ENCODE results near the gene MGMT. TPM values are rescaled to one million over a fixed set of nuclear protein-coding genes. Genes with fewer than 3 reads are reported as not detected.

MGMT gene
- total and polyA plus RNA-seq, 9 donors = 4.5 to 53.3 (median 25.4) TPM

DNA sequence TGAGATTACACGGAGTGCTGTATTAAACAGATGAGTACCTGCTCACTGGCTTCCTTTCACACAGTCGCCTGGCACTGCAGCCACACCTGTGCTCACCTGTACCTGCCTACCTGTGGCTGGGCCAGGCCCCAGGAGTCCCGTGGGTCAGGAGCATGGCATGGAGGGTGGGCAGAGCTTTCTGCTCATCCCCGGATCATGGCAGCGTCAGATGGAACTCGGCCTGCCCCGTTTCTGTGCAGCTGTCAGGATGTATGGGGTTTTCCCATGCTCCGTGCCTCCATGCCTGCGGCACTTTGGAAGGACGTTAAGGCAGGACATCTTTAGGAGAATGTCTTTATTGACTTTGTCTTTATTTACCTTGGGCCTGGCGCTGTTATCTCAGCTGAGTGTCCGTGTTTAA lies 112.2 kb downstream of the MGMT start:
- Histone ChIP-seq H3K27ac (no peak overlapping the region), H3K4me1 (ENCODE audit: insufficient read depth) (no peaks in the 10 kb centered on the region), H3K36me3 (no peaks in the 10 kb centered on the region), H3K4me3 (no peak overlapping the region), H3K27me3 (no peaks in the 10 kb centered on the region), H3K9me3 (no peaks in the 10 kb centered on the region)
- DNase-seq = no peak
- WGBS, 3 donors = 77 to 90% (median 80%) methylated on average over 12 of the region's 12 CpGs
- intact Hi-C loops (cut with DNase I) = no loop called here
- TF ChIP-seq POLR2A (IDR thresholded peaks at IDR 0.05) (no peak), EP300 (IDR thresholded peaks at IDR 0.05) (no peak)
- TF ChIP-seq, protein P1, sequence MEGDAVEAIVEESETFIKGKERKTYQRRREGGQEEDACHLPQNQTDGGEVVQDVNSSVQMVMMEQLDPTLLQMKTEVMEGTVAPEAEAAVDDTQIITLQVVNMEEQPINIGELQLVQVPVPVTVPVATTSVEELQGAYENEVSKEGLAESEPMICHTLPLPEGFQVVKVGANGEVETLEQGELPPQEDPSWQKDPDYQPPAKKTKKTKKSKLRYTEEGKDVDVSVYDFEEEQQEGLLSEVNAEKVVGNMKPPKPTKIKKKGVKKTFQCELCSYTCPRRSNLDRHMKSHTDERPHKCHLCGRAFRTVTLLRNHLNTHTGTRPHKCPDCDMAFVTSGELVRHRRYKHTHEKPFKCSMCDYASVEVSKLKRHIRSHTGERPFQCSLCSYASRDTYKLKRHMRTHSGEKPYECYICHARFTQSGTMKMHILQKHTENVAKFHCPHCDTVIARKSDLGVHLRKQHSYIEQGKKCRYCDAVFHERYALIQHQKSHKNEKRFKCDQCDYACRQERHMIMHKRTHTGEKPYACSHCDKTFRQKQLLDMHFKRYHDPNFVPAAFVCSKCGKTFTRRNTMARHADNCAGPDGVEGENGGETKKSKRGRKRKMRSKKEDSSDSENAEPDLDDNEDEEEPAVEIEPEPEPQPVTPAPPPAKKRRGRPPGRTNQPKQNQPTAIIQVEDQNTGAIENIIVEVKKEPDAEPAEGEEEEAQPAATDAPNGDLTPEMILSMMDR (IDR thresholded peaks at IDR 0.05) = no peak

DNA sequence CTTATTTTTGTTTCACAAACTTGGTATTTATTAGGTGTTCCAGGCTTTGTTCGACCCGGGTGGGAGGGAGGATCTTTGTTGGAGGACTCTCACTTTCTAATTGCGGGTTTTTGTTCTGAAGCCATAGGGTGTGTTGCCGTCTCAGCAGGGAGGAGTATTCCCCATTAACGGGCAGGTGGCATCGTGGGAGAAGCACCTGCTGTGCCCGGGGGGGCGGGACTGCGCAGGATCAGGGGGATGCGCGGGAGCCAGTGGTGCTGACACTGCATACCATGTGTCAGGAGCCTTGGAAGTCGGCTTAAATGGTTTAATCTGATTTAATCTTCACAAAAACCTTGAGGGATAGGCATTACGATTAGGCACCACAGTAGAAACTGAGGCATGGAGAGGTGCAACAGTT lies 113.0 kb downstream of the MGMT start:
- no peaks in the 10 kb centered on the region for H3K36me3 ChIP-seq
- WGBS, 3 donors = 87 to 93% (median 90%) methylated on average over 13 of the region's 13 CpGs

DNA sequence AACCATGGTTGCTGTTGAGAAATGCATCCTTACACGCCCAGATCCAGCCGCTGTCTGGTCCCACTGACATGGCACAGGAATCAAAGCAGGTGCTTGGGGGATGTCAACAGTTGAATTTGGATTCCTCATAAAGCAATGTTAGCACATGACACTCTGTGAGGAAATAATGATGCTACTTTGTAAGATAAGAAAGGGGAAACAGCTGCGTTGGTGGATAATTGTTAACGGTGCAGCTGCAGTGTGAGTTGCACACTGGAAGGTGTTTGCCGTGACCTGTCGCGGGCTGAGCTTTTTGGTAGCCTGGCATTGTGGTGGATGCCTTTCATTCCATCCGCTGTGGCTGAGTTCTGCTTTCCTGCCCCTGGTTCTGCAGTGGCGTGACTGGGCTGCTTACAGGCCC lies 113.9 kb downstream of the MGMT start:
- intact Hi-C loops (cut with DNase I) = loop anchor here in 1 of 4 donors (2.0 kb wide), 1 partner anchor 54 kb away; no protein-coding TSS in a partner anchor
- Histone ChIP-seq H3K4me3 (no peak overlapping the region), H3K9me3 (no peaks in the 10 kb centered on the region), H3K4me1 (ENCODE audit: insufficient read depth) (no peaks in the 10 kb centered on the region), H3K27ac (no peak overlapping the region), H3K27me3 (no peaks in the 10 kb centered on the region), H3K36me3 (no peaks in the 10 kb centered on the region)
- DNase-seq = no peak
- WGBS, 3 donors = 82 to 90% (median 90%) methylated on average over 9 of the region's 9 CpGs
- TF ChIP-seq, protein P1 (IDR thresholded peaks at IDR 0.05) = no peak
- TF ChIP-seq POLR2A (IDR thresholded peaks at IDR 0.05) = no peak
- no peak for TF ChIP-seq EP300 (IDR thresholded peaks at IDR 0.05)

More for the DNA sequence above, 113.0 kb downstream of the MGMT start:
- TF ChIP-seq EP300 (IDR thresholded peaks at IDR 0.05) = no peak
- TF ChIP-seq POLR2A (IDR thresholded peaks at IDR 0.05) = no peak
- TF ChIP-seq, protein P1 (IDR thresholded peaks at IDR 0.05) = no peak
- no peaks in the 10 kb centered on the region for H3K4me1 ChIP-seq (ENCODE audit: insufficient read depth)
- no peaks in the 10 kb centered on the region for H3K9me3 ChIP-seq
- H3K4me3 ChIP-seq = no peak overlapping the region
- intact Hi-C loops (cut with DNase I) = loop anchor here in 1 of 4 donors (2.0 kb wide), 1 partner anchor 53 kb away; no protein-coding TSS in a partner anchor
- no peak for DNase-seq
- H3K27me3 ChIP-seq = no peaks in the 10 kb centered on the region
- no peak overlapping the region for H3K27ac ChIP-seq

DNA sequence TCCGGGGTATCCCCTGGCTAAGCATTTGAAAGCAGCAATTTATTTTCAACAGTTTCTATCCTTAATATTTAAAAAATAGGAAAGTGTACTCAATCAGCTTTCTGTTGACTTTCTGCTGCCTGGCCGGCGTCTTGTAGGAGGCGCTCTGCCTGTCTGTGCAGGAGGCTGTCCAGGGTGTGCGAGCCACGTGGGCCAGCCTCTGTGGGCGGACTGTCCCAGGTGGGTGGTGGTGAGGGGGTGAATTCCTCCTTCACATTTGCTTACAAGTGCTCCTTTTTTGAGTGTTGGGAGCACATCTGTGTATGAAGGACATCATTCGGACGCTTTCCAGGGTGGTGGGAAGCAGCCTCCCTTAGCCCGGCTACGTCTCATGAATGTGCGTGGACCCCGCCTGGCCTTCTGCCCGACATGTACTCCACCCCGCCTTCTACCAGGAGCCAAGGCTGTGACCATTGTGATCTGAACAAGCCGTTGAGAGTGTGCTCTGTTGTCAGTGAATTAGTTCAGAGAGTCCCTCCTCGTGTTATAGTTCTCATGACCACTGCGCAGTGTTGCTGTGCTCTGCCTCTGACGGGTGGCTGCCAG lies 114.9 kb downstream of the MGMT start:
- intact Hi-C loops (cut with DNase I) = loop anchor here in 1 of 4 donors (2.0 kb wide), 1 partner anchor 55 kb away; no protein-coding TSS in a partner anchor
- Histone ChIP-seq H3K4me1 (ENCODE audit: insufficient read depth) (no peaks in the 10 kb centered on the region), H3K4me3 (no peak overlapping the region), H3K36me3 (no peaks in the 10 kb centered on the region), H3K9me3 (no peaks in the 10 kb centered on the region), H3K27me3 (no peaks in the 10 kb centered on the region), H3K27ac (no peak overlapping the region)
- TF ChIP-seq EP300 (IDR thresholded peaks at IDR 0.05) (no peak), POLR2A (IDR thresholded peaks at IDR 0.05) (no peak)
- TF ChIP-seq, protein P1 (IDR thresholded peaks at IDR 0.05) = no peak
- WGBS, 3 donors = 54 to 80% (median 70%) methylated on average over 19 of the region's 19 CpGs
- no peak for DNase-seq

All from ovary (tissue), 9 donors.